C4-2B (cell line): ENCODE results near the gene PFKP.

Experiments
- ZFX ChIP-seq: fragments of 450-650 bp; IDR thresholded peaks from 2 replicates; pipeline ENCODE4 v1.6.1; 2017
- TF ChIP-seq, protein P1 (sequence below): fragments of 450-650 bp; conservative IDR thresholded peaks from 2 replicates; pipeline ENCODE4 v1.5.1; 2017; ENCODE audit warnings: mild to moderate bottlenecking

DNA sequence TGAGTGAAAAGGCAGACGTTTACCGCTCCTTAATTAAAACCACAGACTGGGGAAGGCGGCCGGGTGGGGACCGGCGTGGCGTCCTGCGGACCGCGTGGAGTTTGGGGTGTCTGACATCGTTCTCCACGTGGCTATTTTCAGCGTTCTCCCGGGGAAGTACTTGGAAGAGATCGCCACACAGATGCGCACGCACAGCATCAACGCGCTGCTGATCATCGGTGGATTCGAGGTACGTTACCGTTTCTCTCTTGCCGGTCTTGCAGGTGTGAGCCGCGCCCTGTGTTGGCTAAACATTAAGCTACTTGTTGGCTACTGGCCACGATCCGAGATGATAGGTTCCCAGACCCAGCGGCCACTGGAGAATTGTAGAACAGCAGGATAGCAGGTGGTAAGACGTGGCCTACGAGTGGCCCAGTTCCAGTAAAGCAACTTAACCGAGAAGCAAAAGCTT lies 51.3 kb downstream of the PFKP start:
- TF ChIP-seq, protein P1, sequence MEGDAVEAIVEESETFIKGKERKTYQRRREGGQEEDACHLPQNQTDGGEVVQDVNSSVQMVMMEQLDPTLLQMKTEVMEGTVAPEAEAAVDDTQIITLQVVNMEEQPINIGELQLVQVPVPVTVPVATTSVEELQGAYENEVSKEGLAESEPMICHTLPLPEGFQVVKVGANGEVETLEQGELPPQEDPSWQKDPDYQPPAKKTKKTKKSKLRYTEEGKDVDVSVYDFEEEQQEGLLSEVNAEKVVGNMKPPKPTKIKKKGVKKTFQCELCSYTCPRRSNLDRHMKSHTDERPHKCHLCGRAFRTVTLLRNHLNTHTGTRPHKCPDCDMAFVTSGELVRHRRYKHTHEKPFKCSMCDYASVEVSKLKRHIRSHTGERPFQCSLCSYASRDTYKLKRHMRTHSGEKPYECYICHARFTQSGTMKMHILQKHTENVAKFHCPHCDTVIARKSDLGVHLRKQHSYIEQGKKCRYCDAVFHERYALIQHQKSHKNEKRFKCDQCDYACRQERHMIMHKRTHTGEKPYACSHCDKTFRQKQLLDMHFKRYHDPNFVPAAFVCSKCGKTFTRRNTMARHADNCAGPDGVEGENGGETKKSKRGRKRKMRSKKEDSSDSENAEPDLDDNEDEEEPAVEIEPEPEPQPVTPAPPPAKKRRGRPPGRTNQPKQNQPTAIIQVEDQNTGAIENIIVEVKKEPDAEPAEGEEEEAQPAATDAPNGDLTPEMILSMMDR: no peak
- no peak for TF ChIP-seq ZFX
